Upper lobe of left lung (tissue), 6 donors: ENCODE data around the gene CEP104. TPM values are rescaled to one million over a fixed set of nuclear protein-coding genes. Genes with fewer than 3 reads are reported as not detected.
"Not testable (repeated sequence)": the region's sequence is repeated elsewhere in the genome, so short reads cannot be mapped to it uniquely, and the experiment has no call there.

Source experiments
- ATAC-seq, 2 donors: fragments of 200-7000 bp; cut with Tn5 transposase; one replicate each; pipeline ENCODE4 v1.9.1; 2022; ENCODE audit warnings: mild to moderate bottlenecking in 2 of 2, moderate library complexity in 2 of 2; ENCODE audit not compliant: low FRiP score in 2 of 2
- DNase-seq, 2 donors: peaks; one replicate each; pipeline ENCODE4 v3.0.0-alpha.2; 2019 to 2020
- H3K27ac ChIP-seq, 4 donors: fragments of 200-600 bp; sonication (generic); one replicate each; pipeline ENCODE4 v1.5.1; 2016 to 2019
- H3K27me3 ChIP-seq, 4 donors: fragments of 200-600 bp; sonication (generic); one replicate each; pipeline ENCODE4 v1.5.1; 2017 to 2019
- H3K36me3 ChIP-seq, 4 donors: fragments of 200-600 bp; sonication (generic); one replicate each; pipeline ENCODE4 v1.5.1; 2016 to 2019
- H3K4me1 ChIP-seq, 4 donors: fragments of 200-600 bp; sonication (generic); one replicate each; pipeline ENCODE4 v1.5.1; 2018 to 2019
- H3K4me3 ChIP-seq, 4 donors: fragments of 200-600 bp; sonication (generic); one replicate each; pipeline ENCODE4 v1.5.1; 2017 to 2019; ENCODE audit warnings: mild to moderate bottlenecking in 2 of 4, moderate library complexity in 1 of 4
- H3K9me3 ChIP-seq, 4 donors: fragments of 200-600 bp; sonication (generic); one replicate each; pipeline ENCODE4 v1.5.1; 2018 to 2019
- CTCF ChIP-seq, 6 experiments: fragments of 450-650 bp in 4 of 6; fragments of 200-600 bp in 2 of 6; sonication (generic) in 2 of 6; IDR thresholded peaks; one replicate each; pipeline ENCODE4 v1.5.1; 2016 to 2019; ENCODE audit warnings: antibody characterized with exemption in 6 of 6
- EP300 ChIP-seq, 4 donors: sonication (generic); formaldehyde crosslinking; IDR thresholded peaks; one replicate each; pipeline ENCODE4 v1.5.1; 2017; ENCODE audit warnings: antibody characterized with exemption in 4 of 4, control low read depth in 2 of 4
- POLR2A ChIP-seq, 4 donors: fragments of 450-650 bp; IDR thresholded peaks; one replicate each; pipeline ENCODE4 v1.5.1; 2016 to 2017; ENCODE audit warnings: antibody characterized with exemption in 4 of 4, mild to moderate bottlenecking in 2 of 4
- POLR2AphosphoS5 ChIP-seq, 2 donors: sonication (generic); formaldehyde crosslinking; IDR thresholded peaks; one replicate each; pipeline ENCODE4 v1.5.1; 2017; ENCODE audit warnings: antibody characterized with exemption in 2 of 2
- WGBS, 2 donors: methylation state at CpG; one replicate each; pipeline ENCODE4 v1.1.5; 2017 to 2018; 5-methylcytosine and 5-hydroxymethylcytosine counted together
- total RNA-seq, 6 donors: library from RNA; depleted of rRNA in 4 of 6; stranded (reverse); fragments of >200 nt in 4 of 6; gene quantifications; one replicate each; pipeline versions ENCODE4 v1.1.0 to v1.2.1, GENCODE V29; 2016 to 2021
- donor health status: DM: no; HTN: no; CAD: no; lungs with moderate emphysema.
- donor health status: DM: no; HTN: yes; CAD: no; lungs with severe emphysema.

CEP104 gene
- total RNA-seq, 6 donors from 2014 or later = 37.7 to 118 (median 53.6) TPM

DNA sequence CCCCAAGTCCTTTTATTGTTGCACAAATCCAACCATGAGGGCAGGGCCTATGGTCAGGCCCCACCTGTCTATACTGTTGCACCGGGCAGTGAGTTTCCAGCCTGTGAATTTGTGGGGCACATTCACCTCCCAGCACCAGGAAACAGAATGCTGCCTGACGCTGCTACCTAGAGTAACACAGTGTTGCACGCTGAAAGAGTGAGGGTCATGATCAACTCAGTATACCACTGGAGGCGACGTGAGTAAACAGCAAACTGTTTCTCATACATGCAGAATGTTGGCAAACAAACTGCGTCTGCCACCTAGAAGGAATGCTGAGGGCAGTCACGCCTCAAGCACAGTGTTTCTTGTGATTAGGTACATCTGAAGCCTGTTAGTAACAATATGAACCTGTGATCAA is 47.3 kb downstream of the CEP104 start:
- Histone ChIP-seq H3K27ac (no peak overlapping the region), H3K4me1 (no peaks in the 10 kb centered on the region), H3K27me3 (no peaks in the 10 kb centered on the region), H3K36me3 (peaks cover 3 to 11% (median 5%) of the 10 kb centered on the region in 4 donors), H3K4me3 (no peak overlapping the region), H3K9me3 (no peaks in the 10 kb centered on the region)
- TF ChIP-seq CTCF (IDR thresholded peaks at IDR 0.05) (no peak), POLR2AphosphoS5 (IDR thresholded peaks at IDR 0.05) (no peak), POLR2A (IDR thresholded peaks at IDR 0.05) (no peak), EP300 (IDR thresholded peaks at IDR 0.05) (no peak)
- DNase-seq (no peak), ATAC-seq (peak in 1 of 2 donors; percentile 17)
- 66% methylated on average over 7 of the region's 7 CpGs for WGBS, 2 donors

DNA sequence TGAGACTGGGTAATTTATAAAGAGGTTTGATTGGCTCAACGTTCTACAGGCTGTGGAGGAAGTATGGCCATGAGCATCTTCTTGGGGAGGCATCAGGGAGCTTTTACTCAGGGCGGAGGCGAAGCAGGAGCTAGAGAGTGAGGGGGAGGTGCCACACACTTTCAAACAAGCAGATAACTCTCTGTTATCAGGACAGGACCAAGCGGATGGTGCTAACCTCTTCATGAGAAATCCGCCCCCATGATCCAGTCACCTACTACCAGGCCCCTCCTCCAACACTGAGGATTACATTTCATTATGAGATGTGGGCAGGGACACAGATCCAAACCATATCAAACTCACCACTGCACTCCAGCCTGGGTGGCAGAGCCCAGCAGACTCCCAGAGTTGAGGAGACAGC is 49.2 kb downstream of the CEP104 start:
- Histone ChIP-seq H3K27ac (no peak overlapping the region), H3K27me3 (no peaks in the 10 kb centered on the region), H3K9me3 (no peaks in the 10 kb centered on the region), H3K4me3 (no peak overlapping the region), H3K4me1 (no peaks in the 10 kb centered on the region), H3K36me3 (no peaks in the 10 kb centered on the region)
- ATAC-seq = no peak
- TF ChIP-seq POLR2A (IDR thresholded peaks at IDR 0.05) (no peak), EP300 (IDR thresholded peaks at IDR 0.05) (no peak), CTCF (IDR thresholded peaks at IDR 0.05) (no peak), POLR2AphosphoS5 (IDR thresholded peaks at IDR 0.05) (no peak)
- no peak for DNase-seq
- 77 to 88% methylated on average over 4 to 5 of the region's 5 CpGs for WGBS, 2 donors

- ATAC-seq = no peak
- WGBS, 2 donors = 84 to 88% methylated on average over 11 of the region's 11 CpGs
- Histone ChIP-seq H3K4me1 (no peaks in the 10 kb centered on the region), H3K27me3 (no peaks in the 10 kb centered on the region), H3K9me3 (no peaks in the 10 kb centered on the region), H3K36me3 (no peaks in the 10 kb centered on the region), H3K4me3 (no peak overlapping the region), H3K27ac (no peak overlapping the region)
- no peak for TF ChIP-seq CTCF (IDR thresholded peaks at IDR 0.05)
- TF ChIP-seq POLR2AphosphoS5 (IDR thresholded peaks at IDR 0.05) = no peak
- TF ChIP-seq POLR2A (IDR thresholded peaks at IDR 0.05) = no peak
- TF ChIP-seq EP300 (IDR thresholded peaks at IDR 0.05) = no peak
- DNase-seq = no peak
Observed at GRCh38 chr1:3805038-3805437, 52.0 kb downstream of the CEP104 start.

- not testable (repeated sequence) for H3K27me3 ChIP-seq, H3K36me3 ChIP-seq, ATAC-seq, H3K4me3 ChIP-seq, H3K9me3 ChIP-seq, H3K4me1 ChIP-seq, DNase-seq, H3K27ac ChIP-seq
- 65 to 67% methylated on average over 7 of the region's 7 CpGs for WGBS, 2 donors
Observed at GRCh38 chr1:3804627-3804944, 52.4 kb downstream of the CEP104 start.

GRCh38 chr1:3803905-3804626 is 52.9 kb downstream of the CEP104 start:
- DNase-seq (no peak), ATAC-seq (no peak)
- no peaks in the 10 kb centered on the region for H3K27me3 ChIP-seq
- no peak overlapping the region for H3K27ac ChIP-seq
- no peaks in the 10 kb centered on the region for H3K36me3 ChIP-seq
- H3K4me1 ChIP-seq = no peaks in the 10 kb centered on the region
- H3K9me3 ChIP-seq = no peaks in the 10 kb centered on the region
- no peak overlapping the region for H3K4me3 ChIP-seq
- 74 to 76% methylated on average over 19 of the region's 19 CpGs for WGBS, 2 donors
- TF ChIP-seq CTCF (IDR thresholded peaks at IDR 0.05) = no peak
- TF ChIP-seq EP300 (IDR thresholded peaks at IDR 0.05) = no peak
- TF ChIP-seq POLR2A (IDR thresholded peaks at IDR 0.05) = no peak
- no peak for TF ChIP-seq POLR2AphosphoS5 (IDR thresholded peaks at IDR 0.05)

DNA sequence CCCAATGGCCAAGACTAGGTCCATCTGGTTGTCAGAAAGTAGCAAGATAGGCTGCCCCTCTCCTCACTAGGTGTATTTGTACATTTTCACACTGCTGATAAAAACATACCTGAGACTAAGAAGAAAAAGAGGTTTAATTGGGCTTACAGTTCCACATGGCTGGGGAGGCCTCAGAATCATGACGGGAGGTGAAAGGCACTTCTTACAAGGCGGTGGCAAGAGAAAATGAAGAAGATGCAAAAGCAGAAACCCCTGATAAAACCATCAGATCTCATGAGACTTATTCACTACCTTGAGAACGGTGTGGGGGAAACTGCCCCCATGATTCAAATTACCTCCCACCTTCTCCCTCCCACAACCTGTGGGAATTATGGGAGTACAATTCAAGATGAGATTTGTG is 56.2 kb downstream of the CEP104 start:
- ATAC-seq, H3K27me3 ChIP-seq, H3K27ac ChIP-seq, H3K36me3 ChIP-seq, DNase-seq, H3K4me3 ChIP-seq, H3K4me1 ChIP-seq, H3K9me3 ChIP-seq: not testable (repeated sequence)
- 81 to 85% methylated on average over 3 of the region's 3 CpGs for WGBS, 2 donors
